Endothelial cell of umbilical vein (primary cell): ENCODE results near the gene TXNRD2. TPM values are rescaled to one million over a fixed set of nuclear protein-coding genes. Genes with fewer than 3 reads are reported as not detected.

Experiments used
- BruUV-seq: library from RNA; stranded (reverse); fragments of 400-500 nt; replicated peaks from 2 replicates; lab custom pipeline; 2021; lab: Mats Ljungman, UMichigan
- CTCF ChIA-PET: fragments of 300-600, 350-600 bp; sonication (Branson Sonifier 250); formaldehyde crosslinking; loops from one replicate; lab custom pipeline; 2021; ENCODE audit warnings: antibody characterized with exemption, inconsistent platforms; lab: Charles Lee
- POLR2A ChIA-PET: fragments of 300-600, 350-600 bp; sonication (Branson Sonifier 250); formaldehyde crosslinking; loops from one replicate; lab custom pipeline; 2021; ENCODE audit warnings: antibody characterized with exemption, inconsistent platforms; lab: Charles Lee
- DNase-seq: peaks from one replicate; pipeline ENCODE4 v3.0.0-alpha.2; 2011; ENCODE audit warnings: low read depth, low spot score
- FAIRE-seq: peaks from 2 replicates; lab custom pipeline; 2011; peaks lifted over from hg19 to GRCh38; lab: Jason Lieb, UNC
- H2AFZ ChIP-seq: 2 replicates; pipeline ENCODE4 v1.6.0; 2012; ENCODE audit warnings: low read depth, low read length, control low read depth, inconsistent platforms
- H3K27ac ChIP-seq: 2 replicates; pipeline ENCODE4 v1.5.1; 2011; ENCODE audit warnings: low read depth, mild to moderate bottlenecking, control low read depth, low read length, moderate library complexity; ENCODE audit not compliant: insufficient read depth
- H3K27me3 ChIP-seq, 2 experiments: 2 replicates each; pipeline versions ENCODE4 v1.6.0 to v1.6.1; 2011; ENCODE audit warnings: low read length in 2 of 2, mixed read lengths in 1 of 2; ENCODE audit not compliant: control insufficient read depth in 2 of 2, insufficient read depth in 2 of 2
- H3K36me3 ChIP-seq, 2 experiments: 2 replicates in 1 of 2; 3 replicates in 1 of 2; pipeline ENCODE4 v1.5.1; 2011; ENCODE audit warnings: low read length in 2 of 2, mild to moderate bottlenecking in 1 of 2, moderate library complexity in 1 of 2; ENCODE audit not compliant: control insufficient read depth in 2 of 2, insufficient read depth in 2 of 2; ENCODE audit errors: extremely low read depth in 1 of 2
- H3K4me1 ChIP-seq: 3 replicates; pipeline ENCODE4 v1.5.1; 2011; ENCODE audit warnings: mild to moderate bottlenecking, low read length; ENCODE audit not compliant: control insufficient read depth, insufficient read depth; ENCODE audit errors: extremely low read depth
- H3K4me2 ChIP-seq: 2 replicates; pipeline ENCODE4 v1.6.1; 2011; ENCODE audit warnings: low read length, control low read depth, mixed read lengths; ENCODE audit not compliant: insufficient read depth
- H3K4me3 ChIP-seq, 3 experiments: fragments of 200-600 bp in 1 of 3; sonication (generic), shearing (Covaris generic) in 1 of 3; replicated peaks in 1 of 3; 2 replicates each; pipeline ENCODE4 v1.5.1; 2011 to 2016; ENCODE audit warnings: control low read depth in 3 of 3, low read length in 3 of 3, mild to moderate bottlenecking in 2 of 3, inconsistent platforms in 1 of 3, low read depth in 1 of 3, moderate library complexity in 1 of 3; ENCODE audit not compliant: insufficient read depth in 1 of 3
- H3K79me2 ChIP-seq: 2 replicates; pipeline ENCODE4 v1.6.0; 2012; ENCODE audit warnings: low read length, inconsistent platforms; ENCODE audit not compliant: control insufficient read depth, insufficient read depth
- H3K9ac ChIP-seq: replicated peaks from 2 replicates; pipeline ENCODE3; 2011; ENCODE audit warnings: low read length, control low read depth; ENCODE audit not compliant: insufficient read depth; ENCODE audit errors: extremely low read depth
- H3K9me1 ChIP-seq: replicated peaks from 3 replicates; pipeline ENCODE4 v1.6.0; 2011; ENCODE audit warnings: mild to moderate bottlenecking, low read length; ENCODE audit not compliant: control insufficient read depth, insufficient read depth; ENCODE audit errors: extremely low read depth
- H3K9me3 ChIP-seq: replicated peaks from 2 replicates; pipeline ENCODE4 v1.5.1; 2012; ENCODE audit warnings: low read length, inconsistent platforms; ENCODE audit not compliant: control insufficient read depth, insufficient read depth
- H4K20me1 ChIP-seq: replicated peaks from 2 replicates; pipeline ENCODE3; 2011; ENCODE audit warnings: mild to moderate bottlenecking, low read length; ENCODE audit not compliant: control insufficient read depth, insufficient read depth; ENCODE audit errors: extremely low read depth
- CTCF ChIP-seq, 2 donors: IDR thresholded peaks; 1 replicate in 1 of 2; 2 replicates in 1 of 2; pipeline ENCODE4 v1.5.1; 2011; ENCODE audit warnings: low read length in 2 of 2, mild to moderate bottlenecking in 2 of 2, moderate library complexity in 2 of 2, control low read depth in 1 of 2, inconsistent platforms in 1 of 2, low read depth in 1 of 2; ENCODE audit not compliant: insufficient read depth in 1 of 2; ENCODE audit errors: extremely low read depth in 1 of 2
- EZH2 ChIP-seq: IDR thresholded peaks from 2 replicates; pipeline ENCODE4 v1.6.1; 2012; ENCODE audit warnings: borderline replicate concordance, low read depth, mild to moderate bottlenecking, moderate library complexity, low read length, inconsistent platforms; ENCODE audit not compliant: severe bottlenecking
- FOS ChIP-seq: IDR thresholded peaks from 2 replicates; pipeline ENCODE4 v1.6.1; 2011; ENCODE audit warnings: mild to moderate bottlenecking, low read length, moderate library complexity, borderline replicate concordance; ENCODE audit not compliant: insufficient read depth
- GATA2 ChIP-seq: IDR thresholded peaks from 2 replicates; pipeline ENCODE4 v1.7.0; 2011; ENCODE audit warnings: low read depth, mild to moderate bottlenecking, moderate library complexity, mixed read lengths, low read length; ENCODE audit not compliant: insufficient read length, insufficient read depth
- JUN ChIP-seq: IDR thresholded peaks from 2 replicates; pipeline ENCODE4 v1.6.1; 2011; ENCODE audit warnings: borderline replicate concordance, low read depth; ENCODE audit not compliant: insufficient read length, insufficient read depth
- MAX ChIP-seq: IDR thresholded peaks from 2 replicates; pipeline ENCODE4 v1.6.1; 2011; ENCODE audit not compliant: insufficient read depth, insufficient read length
- MYC ChIP-seq: IDR thresholded peaks from one replicate; pipeline ENCODE4 v1.6.1; 2011; ENCODE audit warnings: mild to moderate bottlenecking, low read depth, low read length
- POLR2A ChIP-seq: IDR thresholded peaks from 2 replicates; pipeline ENCODE4 v1.6.1; 2012; ENCODE audit warnings: low read depth, mild to moderate bottlenecking, control low read depth, low read length
- POLR2AphosphoS5 ChIP-seq: IDR thresholded peaks from 2 replicates; pipeline ENCODE4 v1.6.1; 2012; ENCODE audit warnings: low read depth, mild to moderate bottlenecking, control low read depth, low read length, moderate library complexity; ENCODE audit not compliant: insufficient read depth
- dilution Hi-C: fragments of 300-500 bp; cut with MboI; formaldehyde crosslinking; loops from one replicate; pipeline ENCODE4 v1.15.0; 2019; ENCODE audit warnings: low sequenced_read_pairs; ENCODE audit not compliant: extremely low pct_ligation_motif_present
- intact Hi-C: fragments of 100-400 bp; cut with micrococcal nuclease; formaldehyde crosslinking; loops from one replicate; pipeline ENCODE4 v1.10.0; 2022
- polyA plus RNA-seq, 4 experiments: library from polyadenylated mRNA; depleted of rRNA in 3 of 4; stranded (reverse) in 3 of 4; unstranded in 1 of 4; fragments of >200 nt; gene quantifications; 2 replicates each; pipeline versions ENCODE4 v1.2.1 to v1.2.3, GENCODE V29; 2011 to 2012; ENCODE audit warnings: missing spikeins in 1 of 4
- total RNA-seq: library from RNA; stranded (reverse); gene quantifications from 2 replicates; pipeline ENCODE4 v1.2.3, GENCODE V29; 2021

Gene TXNRD2
- total and polyA plus RNA-seq, 2 donors (not counting 3 experiments of a cell fraction or from before 2014, with no cell fraction given) = 211 to 440 TPM

- Histone ChIP-seq H3K27ac (no peak overlapping the region), H3K9me1 (no peaks in the 10 kb centered on the region), H3K4me2 (no peak overlapping the region), H3K79me2 (no peaks in the 10 kb centered on the region), H3K4me3 (no peak overlapping the region), H3K36me3 (peaks cover 10 to 39% of the 10 kb centered on the region in 2 experiments), H3K9ac (no peak overlapping the region), H4K20me1 (no peaks in the 10 kb centered on the region), H3K9me3 (no peaks in the 10 kb centered on the region), H3K4me1 (peaks cover 3% of the 10 kb centered on the region), H2AFZ (no peak overlapping the region), H3K27me3 (no peaks in the 10 kb centered on the region)
- no TSS peak for BruUV-seq
- TF ChIP-seq GATA2 = no peak
- no peak for TF ChIP-seq JUN
- no peak for TF ChIP-seq POLR2A
- TF ChIP-seq FOS = no peak
- TF ChIP-seq CTCF (IDR thresholded peaks at IDR 0.05; ENCODE audit: extremely low read depth in 1 of 2, insufficient read depth in 1 of 2, low read depth in 1 of 2, low read length in 2 of 2) = no peak
- no peak for TF ChIP-seq MAX
- no peak for TF ChIP-seq MYC
- no peak for TF ChIP-seq EZH2
- TF ChIP-seq POLR2AphosphoS5 = no peak
- intact Hi-C loops (loop anchor here (2.0 to 5.0 kb wide), 2 partner anchors 37 to 139 kb away; no protein-coding TSS in a partner anchor), dilution Hi-C loops (no loop called here)
- no peak for DNase-seq
- POLR2A ChIA-PET = no interaction called here
- CTCF ChIA-PET = interaction anchor here (0.7 to 5.2 kb wide), 8 partner anchors 8 to 188 kb away, joined by 3 to 372 read pairs (median 18); partner anchors contain the start of gene GP1BB
- FAIRE-seq = no peak
Observed at GRCh38 chr22:19911540-19912270, 29.9 kb downstream of the TXNRD2 start.
